HL-60/S4 treated with phorbol 12-myristate 13-acetate at 8.2 ng/mL for 4 days and 3 days (cell line): Measurements from ENCODE around the gene FAF2.
"Not testable (repeated sequence)": the region's sequence is repeated elsewhere in the genome, so short reads cannot be mapped to it uniquely, and the experiment has no call there.

Experiments used
- in situ Hi-C: fragments of 300-500 bp; cut with MboI; formaldehyde crosslinking; loops from 2 replicates; pipeline ENCODE4 v1.15.0; 2022; ENCODE audit warnings: low sequenced_read_pairs

FAF2 gene

GRCh38 chr5:176541338-176542134 lies 93.4 kb downstream of the FAF2 start:
- in situ Hi-C loops = no loop called here

GRCh38 chr5:176542135-176542595 lies 94.0 kb downstream of the FAF2 start:
- in situ Hi-C loops = no loop called here

- in situ Hi-C loops = no loop called here
Observed at GRCh38 chr5:176542596-176543427, 94.6 kb downstream of the FAF2 start.

- in situ Hi-C loops = no loop called here
Observed at GRCh38 chr5:176543428-176544182, 95.4 kb downstream of the FAF2 start.

- in situ Hi-C loops = no loop called here
Observed at GRCh38 chr5:176545388-176545736, 97.2 kb downstream of the FAF2 start.

- in situ Hi-C loops = no loop called here
Observed at GRCh38 chr5:176545737-176546509, 97.7 kb downstream of the FAF2 start.

- in situ Hi-C loops = no loop called here
Observed at GRCh38 chr5:176547802-176548201, 99.6 kb downstream of the FAF2 start.

GRCh38 chr5:176548967-176549444 lies 100.8 kb downstream of the FAF2 start, which contains the start of gene CDHR2:
CDHR2 (plus strand) TSS chr5:176549342; CDS start chr5:176565353, 16,011 bp downstream.
- in situ Hi-C loops = no loop called here

GRCh38 chr5:176549871-176550270 lies 101.7 kb downstream of the FAF2 start:
- in situ Hi-C loops = no loop called here

GRCh38 chr5:176550275-176550831 lies 102.2 kb downstream of the FAF2 start:
- in situ Hi-C loops = no loop called here

- in situ Hi-C loops = not testable (repeated sequence)
Observed at GRCh38 chr5:176550937-176551336, 102.8 kb downstream of the FAF2 start.

GRCh38 chr5:176552332-176552869 lies 104.2 kb downstream of the FAF2 start:
- in situ Hi-C loops = no loop called here

- in situ Hi-C loops = no loop called here
Observed at GRCh38 chr5:176553260-176554085, 105.3 kb downstream of the FAF2 start.

- in situ Hi-C loops = no loop called here
Observed at GRCh38 chr5:176557846-176558245, 109.7 kb downstream of the FAF2 start.
